ENCODE results near the gene TRIM14.
"Not testable (repeated sequence)": the region's sequence is repeated elsewhere in the genome, so short reads cannot be mapped to it uniquely, and the experiment has no call there.

Gene TRIM14

GRCh38 chr9:98117097-98117496, 1.9 kb downstream of the TRIM14 start:
- not testable (repeated sequence) for H3K4me3 ChIP-seq (ENCODE audit: low read length); H2BK15ac ChIP-seq (replicated peaks; ENCODE audit: low read depth); H4K8ac ChIP-seq (ENCODE audit: low read depth, low read length); H2AK5ac ChIP-seq (ENCODE audit: low read length); H3K18ac ChIP-seq (ENCODE audit: low read length); H2BK5ac ChIP-seq (ENCODE audit: low read length); H3K27me3 ChIP-seq (ENCODE audit: insufficient read depth, low read length, poor library complexity); H3K23ac ChIP-seq (ENCODE audit: low read length); H2BK120ac ChIP-seq (ENCODE audit: low read depth, low read length); H3K79me1 ChIP-seq (ENCODE audit: low read length); H4K5ac ChIP-seq (ENCODE audit: low read length); H3K4me2 ChIP-seq (ENCODE audit: low read length); H3K79me2 ChIP-seq (ENCODE audit: control insufficient read depth, insufficient read depth, low read length); H3K56ac ChIP-seq (ENCODE audit: low read length); DNase-seq; H3K4ac ChIP-seq (ENCODE audit: low read depth, low read length); H3K4me1 ChIP-seq (ENCODE audit: control insufficient read depth, low read depth, low read length); H3K27ac ChIP-seq (ENCODE audit: low read depth, low read length); H3K36me3 ChIP-seq (ENCODE audit: control insufficient read depth, insufficient read depth, low read length); H3K9ac ChIP-seq (ENCODE audit: low read length)
- no CpG with 5 or more reads among the region's 6 CpGs for WGBS (ENCODE audit: extremely low coverage, insufficient coverage, low lambda C conversion rate)

DNA sequence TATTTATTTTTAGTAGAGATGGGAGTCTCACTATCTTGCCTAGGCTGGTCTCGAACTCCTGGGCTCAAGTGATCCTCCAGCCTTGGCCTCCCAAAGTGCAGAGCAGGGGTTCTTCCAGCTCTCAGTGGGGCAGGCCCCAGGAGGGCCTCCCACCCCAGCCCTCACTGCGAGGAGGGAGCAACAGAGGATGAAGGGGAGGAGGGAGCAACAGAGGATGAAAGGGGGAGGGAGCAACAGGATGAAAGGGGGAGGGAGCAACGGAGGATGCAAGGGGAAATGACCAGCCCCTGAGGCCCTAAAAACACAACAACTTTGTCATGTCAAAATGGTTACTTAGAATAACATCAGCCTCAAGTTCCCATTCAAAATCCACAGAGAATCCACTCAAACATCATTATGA, 10.0 kb downstream of the TRIM14 start:
- Histone ChIP-seq H3K27ac (ENCODE audit: low read depth, low read length) (no peak overlapping the region), H2BK5ac (ENCODE audit: low read length) (no peak overlapping the region), H4K5ac (ENCODE audit: low read length) (no peak overlapping the region), H2BK120ac (ENCODE audit: low read depth, low read length) (no peak overlapping the region), H3K79me1 (ENCODE audit: low read length) (no peaks in the 10 kb centered on the region), H3K9ac (ENCODE audit: low read length) (no peak overlapping the region), H3K36me3 (ENCODE audit: control insufficient read depth, insufficient read depth, low read length) (no peaks in the 10 kb centered on the region), H3K56ac (ENCODE audit: low read length) (no peak overlapping the region), H2AK5ac (ENCODE audit: low read length) (no peak overlapping the region), H3K18ac (ENCODE audit: low read length) (no peak overlapping the region), H3K23ac (ENCODE audit: low read length) (no peak overlapping the region), H3K4me3 (ENCODE audit: low read length) (no peak overlapping the region), H3K4me2 (ENCODE audit: low read length) (no peak overlapping the region), H3K79me2 (ENCODE audit: control insufficient read depth, insufficient read depth, low read length) (no peaks in the 10 kb centered on the region), H4K8ac (ENCODE audit: low read depth, low read length) (no peak overlapping the region), H3K4me1 (ENCODE audit: control insufficient read depth, low read depth, low read length) (no peaks in the 10 kb centered on the region), H2BK15ac (replicated peaks; ENCODE audit: low read depth) (no peak overlapping the region), H3K4ac (ENCODE audit: low read depth, low read length) (no peak overlapping the region), H3K27me3 (ENCODE audit: insufficient read depth, low read length, poor library complexity) (no peaks in the 10 kb centered on the region)
- WGBS (ENCODE audit: extremely low coverage, insufficient coverage, low lambda C conversion rate) = no CpG with 5 or more reads among the region's 3 CpGs
- DNase-seq = no peak

DNA sequence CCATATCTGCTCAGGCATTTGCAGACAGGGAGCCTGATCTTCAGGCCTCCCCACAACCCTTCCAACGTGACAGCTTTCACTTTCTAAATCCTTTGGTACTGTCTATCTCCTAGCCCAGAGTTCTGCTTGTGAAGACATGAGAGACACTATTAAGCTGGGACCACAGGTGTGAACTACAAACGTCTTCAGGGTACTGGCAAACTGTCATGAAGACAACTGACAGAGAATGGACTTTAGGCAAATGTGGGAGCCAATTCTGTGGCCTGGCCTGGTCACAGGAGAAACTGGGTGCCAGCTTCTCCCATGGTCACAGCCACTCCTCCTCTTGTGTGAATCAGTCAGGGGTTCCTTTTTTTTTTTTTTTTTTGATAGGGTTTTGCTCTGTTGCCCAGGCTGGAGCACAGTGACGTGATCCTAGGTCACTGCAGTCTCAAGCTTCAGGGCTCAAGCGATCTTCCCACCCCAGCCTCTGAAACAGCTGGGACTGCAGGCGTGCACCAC, 10.4 kb downstream of the TRIM14 start:
- no peak overlapping the region for H3K56ac ChIP-seq (ENCODE audit: low read length)
- no peaks in the 10 kb centered on the region for H3K79me2 ChIP-seq (ENCODE audit: control insufficient read depth, insufficient read depth, low read length)
- no peak overlapping the region for H3K4me3 ChIP-seq (ENCODE audit: low read length)
- H3K18ac ChIP-seq (ENCODE audit: low read length) = no peak overlapping the region
- H2BK120ac ChIP-seq (ENCODE audit: low read depth, low read length) = no peak overlapping the region
- no peak overlapping the region for H3K4ac ChIP-seq (ENCODE audit: low read depth, low read length)
- no peaks in the 10 kb centered on the region for H3K36me3 ChIP-seq (ENCODE audit: control insufficient read depth, insufficient read depth, low read length)
- no peak overlapping the region for H3K4me2 ChIP-seq (ENCODE audit: low read length)
- H3K27me3 ChIP-seq (ENCODE audit: insufficient read depth, low read length, poor library complexity) = no peaks in the 10 kb centered on the region
- H3K27ac ChIP-seq (ENCODE audit: low read depth, low read length) = no peak overlapping the region
- WGBS (ENCODE audit: extremely low coverage, insufficient coverage, low lambda C conversion rate) = no CpG with 5 or more reads among the region's 5 CpGs
- H3K79me1 ChIP-seq (ENCODE audit: low read length) = no peaks in the 10 kb centered on the region
- no peaks in the 10 kb centered on the region for H3K4me1 ChIP-seq (ENCODE audit: control insufficient read depth, low read depth, low read length)
- H2BK15ac ChIP-seq (replicated peaks; ENCODE audit: low read depth) = no peak overlapping the region
- H3K9ac ChIP-seq (ENCODE audit: low read length) = no peak overlapping the region
- H4K8ac ChIP-seq (ENCODE audit: low read depth, low read length) = no peak overlapping the region
- H4K5ac ChIP-seq (ENCODE audit: low read length) = no peak overlapping the region
- DNase-seq = no peak
- H2BK5ac ChIP-seq (ENCODE audit: low read length) = no peak overlapping the region
- no peak overlapping the region for H2AK5ac ChIP-seq (ENCODE audit: low read length)
- no peak overlapping the region for H3K23ac ChIP-seq (ENCODE audit: low read length)

DNA sequence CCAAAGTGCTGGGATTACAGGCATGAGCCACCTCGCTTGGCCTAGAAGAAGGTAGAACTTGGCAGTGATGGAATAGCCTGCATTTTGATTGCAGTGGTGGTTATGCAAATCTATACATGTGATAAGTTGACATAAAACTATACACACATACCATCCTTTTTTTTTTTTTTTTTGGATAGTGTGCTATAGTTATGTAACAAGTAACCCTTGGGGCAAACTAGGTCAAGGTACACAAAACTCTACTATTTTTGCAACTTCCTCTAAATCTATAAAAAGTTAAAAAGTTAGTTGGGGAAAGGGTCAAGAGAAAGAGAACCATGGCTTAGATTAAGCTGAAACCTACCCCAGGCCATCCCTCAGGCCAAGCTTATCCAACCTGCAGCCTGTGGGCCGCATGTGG, 11.1 kb downstream of the TRIM14 start:
- Histone ChIP-seq H3K9ac (ENCODE audit: low read length) (no peak overlapping the region), H3K56ac (ENCODE audit: low read length) (no peak overlapping the region), H4K5ac (ENCODE audit: low read length) (no peak overlapping the region), H2AK5ac (ENCODE audit: low read length) (no peak overlapping the region), H3K23ac (ENCODE audit: low read length) (no peak overlapping the region), H3K36me3 (ENCODE audit: control insufficient read depth, insufficient read depth, low read length) (no peaks in the 10 kb centered on the region), H3K4me3 (ENCODE audit: low read length) (no peak overlapping the region), H3K4me2 (ENCODE audit: low read length) (no peak overlapping the region), H2BK120ac (ENCODE audit: low read depth, low read length) (no peak overlapping the region), H3K4me1 (ENCODE audit: control insufficient read depth, low read depth, low read length) (no peaks in the 10 kb centered on the region), H3K27ac (ENCODE audit: low read depth, low read length) (no peak overlapping the region), H3K18ac (ENCODE audit: low read length) (no peak overlapping the region), H3K79me2 (ENCODE audit: control insufficient read depth, insufficient read depth, low read length) (no peaks in the 10 kb centered on the region), H3K79me1 (ENCODE audit: low read length) (no peaks in the 10 kb centered on the region), H4K8ac (ENCODE audit: low read depth, low read length) (no peak overlapping the region), H3K4ac (ENCODE audit: low read depth, low read length) (no peak overlapping the region), H2BK15ac (replicated peaks; ENCODE audit: low read depth) (no peak overlapping the region), H3K27me3 (ENCODE audit: insufficient read depth, low read length, poor library complexity) (no peaks in the 10 kb centered on the region), H2BK5ac (ENCODE audit: low read length) (no peak overlapping the region)
- no peak for DNase-seq
- no CpG with 5 or more reads among the region's 2 CpGs for WGBS (ENCODE audit: extremely low coverage, insufficient coverage, low lambda C conversion rate)

DNA sequence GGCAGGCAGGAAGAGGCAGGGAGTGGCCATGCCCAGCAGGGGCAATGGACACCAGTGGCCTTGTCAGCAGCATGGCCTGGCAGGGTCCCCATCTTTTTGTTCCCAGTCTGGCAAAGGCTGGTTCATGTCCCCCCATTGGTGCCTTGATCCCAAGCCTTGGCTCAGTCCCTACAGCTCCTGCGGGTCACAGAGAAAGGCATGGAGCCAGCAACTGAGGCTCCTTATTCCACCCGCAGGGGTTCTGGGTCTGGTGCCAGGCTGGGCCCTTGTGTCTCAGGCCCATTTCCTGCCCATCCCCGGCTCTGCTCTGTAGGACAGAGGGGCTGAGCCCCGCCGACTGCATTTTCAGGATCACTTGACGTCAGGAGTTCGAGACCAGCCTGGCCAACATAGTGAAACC, 14.0 kb downstream of the TRIM14 start:
- Histone ChIP-seq H4K8ac (ENCODE audit: low read depth, low read length) (no peak overlapping the region), H3K27ac (ENCODE audit: low read depth, low read length) (no peak overlapping the region), H2BK15ac (replicated peaks; ENCODE audit: low read depth) (no peak overlapping the region), H3K4ac (ENCODE audit: low read depth, low read length) (no peak overlapping the region), H3K23ac (ENCODE audit: low read length) (no peak overlapping the region), H2BK5ac (ENCODE audit: low read length) (no peak overlapping the region), H4K5ac (ENCODE audit: low read length) (no peak overlapping the region), H3K9ac (ENCODE audit: low read length) (no peak overlapping the region), H3K79me2 (ENCODE audit: control insufficient read depth, insufficient read depth, low read length) (no peaks in the 10 kb centered on the region), H2BK120ac (ENCODE audit: low read depth, low read length) (no peak overlapping the region), H2AK5ac (ENCODE audit: low read length) (no peak overlapping the region), H3K56ac (ENCODE audit: low read length) (no peak overlapping the region), H3K4me3 (ENCODE audit: low read length) (no peak overlapping the region), H3K79me1 (ENCODE audit: low read length) (no peaks in the 10 kb centered on the region), H3K27me3 (ENCODE audit: insufficient read depth, low read length, poor library complexity) (no peaks in the 10 kb centered on the region), H3K18ac (ENCODE audit: low read length) (no peak overlapping the region), H3K36me3 (ENCODE audit: control insufficient read depth, insufficient read depth, low read length) (no peaks in the 10 kb centered on the region), H3K4me2 (ENCODE audit: low read length) (no peak overlapping the region), H3K4me1 (ENCODE audit: control insufficient read depth, low read depth, low read length) (no peaks in the 10 kb centered on the region)
- DNase-seq = no peak
- no CpG with 5 or more reads among the region's 7 CpGs for WGBS (ENCODE audit: extremely low coverage, insufficient coverage, low lambda C conversion rate)

GRCh38 chr9:98104445-98104881, 14.6 kb downstream of the TRIM14 start:
- Histone ChIP-seq H3K23ac (ENCODE audit: low read length) (no peak overlapping the region), H2BK15ac (replicated peaks; ENCODE audit: low read depth) (no peak overlapping the region), H3K4me2 (ENCODE audit: low read length) (no peak overlapping the region), H3K36me3 (ENCODE audit: control insufficient read depth, insufficient read depth, low read length) (no peaks in the 10 kb centered on the region), H3K9ac (ENCODE audit: low read length) (no peak overlapping the region), H4K8ac (ENCODE audit: low read depth, low read length) (no peak overlapping the region), H3K79me1 (ENCODE audit: low read length) (no peaks in the 10 kb centered on the region), H3K27me3 (ENCODE audit: insufficient read depth, low read length, poor library complexity) (no peaks in the 10 kb centered on the region), H3K27ac (ENCODE audit: low read depth, low read length) (no peak overlapping the region), H3K18ac (ENCODE audit: low read length) (no peak overlapping the region), H3K56ac (ENCODE audit: low read length) (no peak overlapping the region), H2BK5ac (ENCODE audit: low read length) (no peak overlapping the region), H4K5ac (ENCODE audit: low read length) (no peak overlapping the region), H2AK5ac (ENCODE audit: low read length) (no peak overlapping the region), H3K4me3 (ENCODE audit: low read length) (no peak overlapping the region), H3K79me2 (ENCODE audit: control insufficient read depth, insufficient read depth, low read length) (no peaks in the 10 kb centered on the region), H3K4me1 (ENCODE audit: control insufficient read depth, low read depth, low read length) (no peaks in the 10 kb centered on the region), H3K4ac (ENCODE audit: low read depth, low read length) (no peak overlapping the region), H2BK120ac (ENCODE audit: low read depth, low read length) (no peak overlapping the region)
- WGBS (ENCODE audit: extremely low coverage, insufficient coverage, low lambda C conversion rate) = no CpG with 5 or more reads among the region's 3 CpGs
- DNase-seq = no peak

Measured in mesendoderm (in vitro differentiated cells).